Aorta (tissue), 5 donors: ENCODE data around the gene HOXB2. TPM values are rescaled to one million over a fixed set of nuclear protein-coding genes. Genes with fewer than 3 reads are reported as not detected.

ENCODE experiments used
- ATAC-seq: fragments of 200-7000 bp; cut with Tn5 transposase; one replicate; pipeline ENCODE4 v1.9.1; 2022; ENCODE audit warnings: moderate library complexity; ENCODE audit not compliant: low FRiP score
- DNase-seq, 2 donors: peaks; one replicate each; pipeline ENCODE4 v3.0.0-alpha.2; 2020
- H3K27ac ChIP-seq, 2 donors: one replicate each; pipeline ENCODE4 v1.5.1; 2013; ENCODE audit warnings: low read length in 2 of 2, mild to moderate bottlenecking in 2 of 2, moderate library complexity in 2 of 2, control low read depth in 1 of 2, inconsistent platforms in 1 of 2, low read depth in 1 of 2
- H3K27me3 ChIP-seq, 2 donors: one replicate each; pipeline ENCODE4 v1.6.1; 2013; ENCODE audit warnings: control low read depth in 1 of 2, low read length in 1 of 2, mild to moderate bottlenecking in 1 of 2, moderate library complexity in 1 of 2; ENCODE audit not compliant: insufficient read depth in 2 of 2, control insufficient read depth in 1 of 2
- H3K36me3 ChIP-seq, 2 donors: one replicate each; pipeline ENCODE4 v1.6.1; 2013; ENCODE audit warnings: control low read depth in 1 of 2, low read length in 1 of 2, mild to moderate bottlenecking in 1 of 2; ENCODE audit not compliant: insufficient read depth in 2 of 2, control insufficient read depth in 1 of 2
- H3K4me1 ChIP-seq, 2 donors: one replicate each; pipeline ENCODE4 v1.6.1; 2013; ENCODE audit warnings: low read length in 2 of 2, control low read depth in 1 of 2, mild to moderate bottlenecking in 1 of 2, moderate library complexity in 1 of 2; ENCODE audit not compliant: insufficient read depth in 2 of 2, control insufficient read depth in 1 of 2
- H3K4me3 ChIP-seq, 2 donors: one replicate each; pipeline ENCODE4 v1.5.1; 2013; ENCODE audit warnings: low read length in 2 of 2, control low read depth in 1 of 2, mild to moderate bottlenecking in 1 of 2
- H3K9me3 ChIP-seq: one replicate; pipeline ENCODE4 v1.6.1; 2013; ENCODE audit warnings: mild to moderate bottlenecking, low read length; ENCODE audit not compliant: control insufficient read depth
- WGBS, 2 donors: extraction: QIAGEN DNeasy Blood & Tissue Kit; methylation state at CpG; one replicate each; pipeline ENCODE4 v1.1.7; 2013; 5-methylcytosine and 5-hydroxymethylcytosine counted together
- intact Hi-C, 2 donors: fragments of 100-400 bp; cut with DNase I; formaldehyde crosslinking; loops; one replicate each; pipeline versions ENCODE4 v1.14.2 to v1.15.0; 2022
- polyA plus RNA-seq, 2 donors: library from polyadenylated mRNA; stranded (reverse); fragments of 200-250 nt; gene quantifications; one replicate each; pipeline ENCODE4 v1.2.3, GENCODE V29; 2013
- total RNA-seq, 2 donors: library from RNA; stranded (reverse); fragmentation: NEBNext Ultra II Directional; extraction: Animal tissue kit (Norgen Biotek cat#: 25700); gene quantifications; one replicate each; pipeline ENCODE4 v1.2.1, GENCODE V29; 2021
- donor health status: healthy with polysubstance abuse.
- donor health status: Bipolar disorder and iron deficiency.
- donor health status: DM: no; HTN: no; CAD: no.
- donor health status: DM: no; HTN: no; CAD: no.
- donor health status: DM: yes; HTN: yes; CAD: no.

Gene HOXB2
- total and polyA plus RNA-seq, 4 donors: 7.6 to 61.0 (median 31.2) TPM

DNA sequence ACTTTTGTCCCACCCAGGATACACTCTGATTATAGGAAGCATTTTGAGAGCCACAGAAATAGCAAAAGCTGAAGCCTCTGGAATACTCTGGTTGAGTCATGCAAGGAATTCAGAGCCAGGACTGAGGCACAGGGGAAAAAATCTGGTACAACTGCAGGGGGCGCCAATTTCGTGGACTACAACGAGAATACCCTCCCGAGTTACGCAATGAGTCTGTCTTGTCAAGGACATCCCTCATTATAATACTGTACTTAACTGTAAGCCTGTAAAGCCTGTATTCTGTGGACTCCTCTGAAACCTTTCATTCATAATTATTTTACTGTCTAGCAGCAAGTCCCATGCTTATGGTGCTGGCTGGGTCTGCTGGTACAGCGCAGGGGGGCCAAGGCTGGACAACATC is 21.9 kb downstream of the HOXB2 start:
- H3K4me1 ChIP-seq: no peaks in the 10 kb centered on the region
- no peak for ATAC-seq
- WGBS, 2 donors: 53 to 59% methylated on average over 6 of the region's 6 CpGs
- H3K27me3 ChIP-seq: no peaks in the 10 kb centered on the region
- intact Hi-C loops: no loop called here
- no peak for DNase-seq
- no peak overlapping the region for H3K27ac ChIP-seq
- H3K36me3 ChIP-seq: no peaks in the 10 kb centered on the region
- no peaks in the 10 kb centered on the region for H3K9me3 ChIP-seq
- no peak overlapping the region for H3K4me3 ChIP-seq

DNA sequence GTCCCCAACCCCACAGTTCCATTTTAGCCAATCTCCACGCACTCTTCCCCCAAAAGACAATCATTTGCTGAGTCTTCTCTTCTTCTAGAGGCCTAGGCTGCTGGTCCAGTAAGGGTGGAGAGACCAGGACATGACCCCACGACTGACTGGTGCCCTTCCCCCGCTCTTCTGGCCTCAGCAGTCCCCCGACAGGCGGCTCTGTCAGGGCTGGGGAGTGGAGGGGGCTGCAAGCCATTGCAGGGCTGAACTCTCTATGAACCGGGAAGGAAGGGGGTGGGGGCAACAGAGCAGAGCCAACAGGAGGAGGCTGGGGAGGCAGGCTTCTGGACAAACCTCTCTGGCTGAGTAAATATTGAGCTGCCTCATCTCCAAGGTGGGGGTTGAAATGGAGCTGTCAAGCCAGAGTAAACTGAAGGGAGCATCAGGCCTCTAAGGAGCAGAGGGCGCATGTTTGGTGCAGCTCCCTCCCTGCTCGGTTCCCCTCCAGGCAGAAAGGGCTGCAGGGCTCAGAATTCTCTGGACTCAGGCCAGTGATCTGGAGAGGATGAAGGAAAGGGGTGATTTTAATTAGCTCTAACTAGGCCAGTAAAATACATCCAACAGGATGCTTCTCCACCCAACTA is 22.8 kb downstream of the HOXB2 start:
- DNase-seq: no peak
- Histone ChIP-seq H3K4me1 (no peaks in the 10 kb centered on the region), H3K27ac (no peak overlapping the region), H3K36me3 (no peaks in the 10 kb centered on the region), H3K4me3 (no peak overlapping the region), H3K9me3 (no peaks in the 10 kb centered on the region), H3K27me3 (no peaks in the 10 kb centered on the region)
- intact Hi-C loops: no loop called here
- ATAC-seq: no peak
- 63 to 65% methylated on average over 8 of the region's 8 CpGs for WGBS, 2 donors

DNA sequence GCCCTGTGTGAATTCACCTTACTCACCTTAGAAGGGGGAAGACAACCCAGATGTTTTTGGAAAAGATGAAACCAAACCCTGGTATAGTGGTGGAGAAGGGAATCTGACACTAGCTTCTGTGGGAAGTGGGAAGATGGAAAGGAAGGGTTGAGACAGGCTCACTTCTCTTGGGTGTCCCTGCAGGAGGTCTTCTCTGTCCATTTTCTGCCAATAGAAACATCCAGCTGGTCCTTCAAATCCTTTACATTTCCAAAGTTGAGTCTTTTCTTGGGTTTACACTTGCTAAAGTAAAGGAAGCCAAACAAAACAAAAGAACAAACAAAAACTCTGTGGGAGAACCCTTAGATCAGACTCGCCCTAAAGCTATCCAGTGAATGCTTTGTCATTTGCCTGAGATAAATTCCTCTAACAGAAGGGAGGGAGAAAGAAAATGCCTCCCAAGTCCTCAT is 24.3 kb downstream of the HOXB2 start:
- intact Hi-C loops: no loop called here
- DNase-seq (no peak), ATAC-seq (no peak)
- Histone ChIP-seq H3K4me1 (no peaks in the 10 kb centered on the region), H3K4me3 (no peak overlapping the region), H3K9me3 (no peaks in the 10 kb centered on the region), H3K27ac (no peak overlapping the region), H3K36me3 (no peaks in the 10 kb centered on the region), H3K27me3 (no peaks in the 10 kb centered on the region)
- 41 to 56% methylated on average over 1 of the region's 1 CpG for WGBS, 2 donors

DNA sequence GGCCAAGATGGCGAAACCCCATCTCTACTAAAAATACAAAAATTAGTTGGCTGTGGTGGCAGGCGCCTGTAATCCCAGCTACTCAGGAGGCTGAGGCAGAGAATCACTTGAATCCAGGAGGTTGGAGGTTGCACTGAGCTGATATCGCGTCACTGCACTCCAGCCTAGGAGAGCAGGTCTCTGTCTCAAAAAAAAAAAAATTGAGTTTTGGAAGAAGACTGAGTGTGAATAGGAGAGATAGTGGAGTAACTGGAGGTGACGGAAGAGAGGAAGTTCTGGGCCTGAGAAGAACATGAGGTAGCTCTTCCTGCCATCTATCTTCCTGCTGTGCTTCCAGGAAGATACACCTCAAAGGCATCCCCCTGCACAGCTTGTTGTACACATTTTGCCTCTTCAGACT is 25.5 kb downstream of the HOXB2 start:
- 77 to 85% methylated on average over 5 of the region's 5 CpGs for WGBS, 2 donors
- H3K27me3 ChIP-seq: peaks cover 0 to 2% of the 10 kb centered on the region in 2 donors
- no peak for ATAC-seq

DNA sequence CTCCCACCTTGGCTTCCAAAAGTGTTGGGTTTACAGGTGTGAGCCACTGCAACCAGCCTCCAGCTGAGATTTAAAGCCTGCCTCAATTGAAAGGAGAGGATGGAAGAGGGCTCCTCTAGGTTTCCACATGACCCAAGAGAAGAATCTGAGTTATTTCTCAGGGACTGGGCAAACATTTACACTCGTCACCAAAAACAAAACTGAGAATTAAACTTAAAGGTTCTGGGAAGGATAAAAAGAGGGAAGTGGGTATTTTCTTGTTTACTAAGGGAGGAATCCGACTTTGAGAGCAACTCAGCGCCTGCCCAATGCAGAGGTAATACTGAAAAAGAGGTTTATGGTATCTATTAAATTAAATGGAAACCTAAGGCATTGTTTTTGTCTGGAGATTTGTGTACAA is 27.4 kb downstream of the HOXB2 start:
- Histone ChIP-seq H3K4me3 (no peak overlapping the region), H3K27me3 (peaks cover 0 to 2% of the 10 kb centered on the region in 2 donors), H3K9me3 (no peaks in the 10 kb centered on the region), H3K27ac (no peak overlapping the region), H3K36me3 (no peaks in the 10 kb centered on the region), H3K4me1 (no peaks in the 10 kb centered on the region)
- no peak for DNase-seq
- 40 to 42% methylated on average over 3 of the region's 3 CpGs for WGBS, 2 donors
- intact Hi-C loops: no loop called here
- no peak for ATAC-seq

More for the DNA sequence above, 25.5 kb downstream of the HOXB2 start:
- Histone ChIP-seq H3K9me3 (no peaks in the 10 kb centered on the region), H3K36me3 (no peaks in the 10 kb centered on the region), H3K4me3 (no peak overlapping the region), H3K27ac (no peak overlapping the region), H3K4me1 (no peaks in the 10 kb centered on the region)
- intact Hi-C loops: no loop called here
- DNase-seq: no peak

DNA sequence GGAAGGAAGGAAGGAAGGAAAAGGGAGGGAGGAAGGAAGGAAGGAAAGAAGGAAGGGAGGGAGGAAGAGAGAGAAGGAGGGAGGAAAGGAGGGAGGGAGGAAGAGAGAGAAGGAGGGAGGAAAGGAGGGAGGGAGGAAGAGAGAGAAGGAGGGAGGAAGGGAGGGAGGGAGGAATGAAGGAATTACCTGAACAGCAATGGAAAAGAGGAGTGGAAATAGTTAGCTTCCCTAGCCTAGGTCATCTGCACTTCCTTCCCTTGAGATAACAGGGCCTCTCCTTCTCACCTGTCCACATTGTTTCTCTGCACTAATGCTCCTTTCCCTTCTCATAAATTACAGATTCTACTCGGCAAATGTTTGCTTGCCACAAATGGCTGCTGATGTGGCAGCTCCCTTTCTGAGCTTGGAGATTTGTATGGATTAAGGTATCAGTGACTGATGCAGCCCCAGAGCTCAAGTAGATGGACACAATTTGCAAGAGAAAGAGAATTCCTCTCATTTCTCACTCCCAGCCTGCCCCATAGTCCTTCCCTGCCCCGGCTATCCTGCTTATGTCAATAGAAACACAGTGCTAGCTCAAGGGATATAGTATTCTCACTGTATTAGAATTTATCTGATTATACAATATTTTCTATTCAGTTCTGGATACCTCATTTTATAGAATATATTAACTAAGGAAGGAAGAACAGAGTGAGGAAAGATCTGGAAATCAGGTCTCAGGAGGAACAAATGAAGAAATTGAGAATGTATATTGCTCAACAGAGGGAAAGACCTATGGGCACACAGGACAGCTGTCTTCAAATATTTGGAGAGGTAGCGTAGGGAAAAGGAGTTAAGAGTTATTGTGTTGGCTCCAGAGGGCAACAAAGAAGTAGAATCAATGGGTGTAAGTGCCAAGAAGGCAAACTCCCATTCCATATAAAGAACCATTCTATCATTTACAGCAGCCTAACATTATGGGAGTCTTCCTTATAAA is 28.7 kb downstream of the HOXB2 start:
- Histone ChIP-seq H3K9me3 (no peaks in the 10 kb centered on the region), H3K27ac (no peak overlapping the region), H3K4me3 (no peak overlapping the region), H3K27me3 (peaks cover 0 to 2% of the 10 kb centered on the region in 2 donors), H3K36me3 (no peaks in the 10 kb centered on the region), H3K4me1 (no peaks in the 10 kb centered on the region)
- no peak for ATAC-seq
- no peak for DNase-seq
- intact Hi-C loops: no loop called here
- WGBS, 2 donors: 53 to 64% methylated on average over 3 of the region's 3 CpGs

DNA sequence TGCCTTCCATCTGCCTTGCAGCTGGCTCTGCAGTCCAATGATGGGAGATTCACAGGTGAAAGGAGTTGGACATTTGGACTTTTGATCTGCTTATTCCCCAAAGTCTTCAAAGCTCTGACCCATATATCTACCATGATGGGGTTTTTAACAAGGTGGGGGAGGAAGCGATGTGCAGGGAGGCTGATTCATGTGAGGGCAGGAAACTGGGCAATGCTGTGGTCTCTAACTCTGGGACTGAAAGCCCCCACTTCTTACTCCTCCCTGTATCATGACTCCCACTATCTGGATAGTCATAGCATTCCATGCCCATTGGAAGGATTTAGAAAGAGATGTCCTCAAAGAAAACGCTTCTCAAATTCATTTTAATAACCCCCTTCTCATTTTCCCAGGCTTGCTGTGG is 30.4 kb downstream of the HOXB2 start:
- ATAC-seq (no peak), DNase-seq (no peak)
- intact Hi-C loops: no loop called here
- no peaks in the 10 kb centered on the region for H3K4me1 ChIP-seq
- peaks cover 0 to 2% of the 10 kb centered on the region in 2 donors for H3K27me3 ChIP-seq
- H3K27ac ChIP-seq: no peak overlapping the region
- 87 to 91% methylated on average over 2 of the region's 2 CpGs for WGBS, 2 donors
- no peaks in the 10 kb centered on the region for H3K36me3 ChIP-seq
- no peaks in the 10 kb centered on the region for H3K9me3 ChIP-seq
- no peak overlapping the region for H3K4me3 ChIP-seq

DNA sequence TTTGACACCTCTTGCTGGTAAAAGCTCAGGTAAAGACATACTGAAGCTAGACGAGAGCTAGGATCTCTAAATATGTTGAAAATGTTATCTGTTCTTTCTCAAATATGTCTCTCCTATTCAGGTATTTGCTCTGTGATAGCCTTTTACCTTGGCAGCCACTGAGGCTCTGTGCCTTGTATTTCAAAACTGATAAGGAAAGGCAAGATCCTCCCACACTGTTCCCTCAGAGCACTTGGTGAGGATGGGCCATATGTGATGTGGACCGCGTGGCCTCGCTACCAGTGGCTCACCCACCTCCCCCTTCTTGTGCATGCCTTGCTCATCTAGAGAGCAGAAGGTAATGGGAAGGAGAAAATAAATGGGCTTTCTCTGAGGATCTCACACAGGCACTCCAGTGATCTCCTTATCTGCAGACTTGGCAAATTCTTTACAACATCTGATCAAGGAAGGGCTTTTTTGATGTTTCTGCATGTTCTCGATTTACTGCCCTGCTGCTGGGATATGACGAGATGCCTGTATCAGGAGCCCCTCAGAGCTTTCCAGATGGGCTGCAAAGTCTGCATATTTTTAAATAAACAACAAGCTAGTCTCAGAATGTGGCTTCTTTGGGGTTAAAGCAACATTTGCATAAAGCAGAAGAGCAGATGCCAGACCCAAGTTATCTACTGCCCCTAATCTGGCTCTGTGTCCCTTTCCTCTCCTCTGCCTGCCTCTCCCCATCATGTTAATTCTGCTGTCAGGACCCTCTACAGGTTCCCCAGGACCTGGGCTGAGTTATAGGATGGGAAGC is 31.0 kb downstream of the HOXB2 start:
- Histone ChIP-seq H3K4me1 (no peaks in the 10 kb centered on the region), H3K36me3 (no peaks in the 10 kb centered on the region), H3K9me3 (no peaks in the 10 kb centered on the region), H3K4me3 (no peak overlapping the region), H3K27ac (no peak overlapping the region), H3K27me3 (peaks cover 0 to 2% of the 10 kb centered on the region in 2 donors)
- DNase-seq (no peak), ATAC-seq (no peak)
- intact Hi-C loops: no loop called here
- 71 to 76% methylated on average over 6 of the region's 6 CpGs for WGBS, 2 donors
